Choroid plexus epithelial cell (primary cell): ENCODE data around the gene COL20A1.

Source experiments
- DNase-seq: peaks from one replicate; pipeline ENCODE4 v3.0.0-alpha.2; 2010; ENCODE audit warnings: low read depth
- H3K4me3 ChIP-seq: 2 replicates; pipeline ENCODE4 v1.5.1; 2011; ENCODE audit warnings: low read depth, mild to moderate bottlenecking, control low read depth, low read length, moderate library complexity
- TF ChIP-seq, protein P1 (sequence below): conservative IDR thresholded peaks from 2 replicates; pipeline ENCODE4 v1.5.1; 2011; ENCODE audit warnings: low read depth, mild to moderate bottlenecking, control low read depth, inconsistent platforms, low read length, moderate library complexity

Gene COL20A1

DNA sequence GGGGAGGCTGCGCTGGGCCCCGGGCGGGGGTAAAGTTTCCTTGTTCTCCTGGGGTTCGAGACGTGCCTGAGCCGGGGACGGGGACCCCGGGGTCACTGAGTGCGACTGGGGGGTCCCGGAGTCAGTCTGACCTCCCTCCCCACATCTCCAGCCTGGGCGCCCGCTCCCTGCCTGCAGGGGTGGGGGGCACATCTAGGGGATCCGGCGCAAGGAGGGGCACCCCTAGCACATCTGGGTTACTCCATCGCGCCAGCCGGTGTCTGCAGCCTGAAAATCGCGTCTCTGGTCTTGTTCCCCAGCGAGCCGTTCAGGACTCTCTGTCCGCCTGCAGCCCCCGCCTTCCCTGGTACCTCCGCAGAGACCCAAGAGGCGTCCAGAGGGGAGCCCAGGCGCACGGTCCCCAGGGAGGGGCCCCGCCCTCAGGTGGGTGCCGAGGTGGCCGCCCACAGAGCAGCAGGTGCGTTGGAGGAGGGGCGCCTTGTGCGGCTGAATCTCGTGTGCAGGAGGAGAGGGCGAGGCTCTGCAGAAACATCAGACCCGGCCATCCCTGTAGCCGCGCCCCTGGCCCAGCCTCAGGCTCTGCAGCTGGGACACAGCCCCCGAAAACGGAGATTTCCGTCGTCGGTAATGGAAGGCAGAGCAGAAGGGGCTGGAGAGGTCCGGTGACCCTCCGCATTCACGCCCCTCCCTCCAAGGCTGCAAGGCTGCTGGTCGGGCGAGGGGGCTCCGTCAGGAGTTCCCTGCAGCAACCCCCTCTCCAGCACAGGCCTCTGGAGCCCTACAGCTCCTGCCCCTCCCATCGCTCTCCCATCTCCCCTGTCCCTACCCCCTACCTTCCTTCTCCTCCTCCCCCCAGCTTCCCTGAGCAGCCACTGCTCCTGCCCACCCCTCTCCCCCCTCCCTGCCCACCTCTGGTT is 68.8 kb downstream of the COL20A1 start:
- no peak overlapping the region for H3K4me3 ChIP-seq
- TF ChIP-seq, protein P1, sequence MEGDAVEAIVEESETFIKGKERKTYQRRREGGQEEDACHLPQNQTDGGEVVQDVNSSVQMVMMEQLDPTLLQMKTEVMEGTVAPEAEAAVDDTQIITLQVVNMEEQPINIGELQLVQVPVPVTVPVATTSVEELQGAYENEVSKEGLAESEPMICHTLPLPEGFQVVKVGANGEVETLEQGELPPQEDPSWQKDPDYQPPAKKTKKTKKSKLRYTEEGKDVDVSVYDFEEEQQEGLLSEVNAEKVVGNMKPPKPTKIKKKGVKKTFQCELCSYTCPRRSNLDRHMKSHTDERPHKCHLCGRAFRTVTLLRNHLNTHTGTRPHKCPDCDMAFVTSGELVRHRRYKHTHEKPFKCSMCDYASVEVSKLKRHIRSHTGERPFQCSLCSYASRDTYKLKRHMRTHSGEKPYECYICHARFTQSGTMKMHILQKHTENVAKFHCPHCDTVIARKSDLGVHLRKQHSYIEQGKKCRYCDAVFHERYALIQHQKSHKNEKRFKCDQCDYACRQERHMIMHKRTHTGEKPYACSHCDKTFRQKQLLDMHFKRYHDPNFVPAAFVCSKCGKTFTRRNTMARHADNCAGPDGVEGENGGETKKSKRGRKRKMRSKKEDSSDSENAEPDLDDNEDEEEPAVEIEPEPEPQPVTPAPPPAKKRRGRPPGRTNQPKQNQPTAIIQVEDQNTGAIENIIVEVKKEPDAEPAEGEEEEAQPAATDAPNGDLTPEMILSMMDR, result no peak
- no peak for DNase-seq

GRCh38 chr20:63362436-63363009 is 69.5 kb downstream of the COL20A1 start:
- no peak overlapping the region for H3K4me3 ChIP-seq
- no peak for DNase-seq
- TF ChIP-seq, protein P1, result no peak

DNA sequence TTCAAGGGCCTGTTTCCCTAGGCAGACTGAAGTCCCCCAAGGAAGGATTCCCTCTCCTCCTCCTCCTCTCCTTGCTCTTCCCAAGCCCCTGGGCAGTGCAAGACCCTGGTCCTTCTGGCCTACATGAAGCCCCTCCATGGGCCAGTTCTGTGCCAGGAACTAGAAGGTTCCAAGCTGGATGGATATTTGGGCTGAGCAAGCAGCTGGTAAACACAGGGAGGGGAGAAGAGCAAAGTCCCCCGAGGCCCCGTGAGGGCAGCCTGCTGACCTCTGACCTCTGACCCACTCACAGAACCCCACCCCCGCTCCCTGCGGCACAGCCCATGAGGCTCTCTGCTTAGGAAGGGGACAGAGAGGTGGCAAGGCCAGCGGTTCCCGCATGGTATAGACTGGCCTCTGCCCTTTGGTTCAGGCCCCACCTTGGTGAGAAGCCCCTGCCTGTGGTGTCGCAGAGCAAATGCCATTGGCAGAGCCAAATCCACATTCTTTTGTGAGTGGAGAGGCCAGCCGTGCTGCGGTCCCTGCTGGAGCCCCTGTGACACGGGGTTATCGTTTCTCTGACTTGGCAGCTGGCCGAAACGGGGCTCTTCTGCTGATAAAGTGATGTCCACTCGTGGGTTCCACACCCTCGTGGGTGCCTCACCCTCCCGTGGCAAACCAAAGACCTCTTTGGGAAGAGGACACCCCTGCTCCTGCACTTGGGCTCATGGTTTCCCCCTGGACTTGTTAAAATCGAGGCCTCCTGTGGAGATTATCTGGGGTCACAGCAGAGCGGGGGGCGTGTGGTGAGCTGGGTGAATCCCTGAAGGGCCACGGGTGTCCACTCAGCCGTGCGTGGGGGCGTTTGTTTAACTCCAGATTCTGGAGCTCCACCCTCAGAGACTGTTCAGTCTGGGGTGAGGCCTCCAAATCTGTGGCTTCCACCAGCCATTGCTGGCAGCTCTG is 70.3 kb downstream of the COL20A1 start:
- H3K4me3 ChIP-seq, result no peak overlapping the region
- no peak for DNase-seq
- TF ChIP-seq, protein P1, result no peak

DNA sequence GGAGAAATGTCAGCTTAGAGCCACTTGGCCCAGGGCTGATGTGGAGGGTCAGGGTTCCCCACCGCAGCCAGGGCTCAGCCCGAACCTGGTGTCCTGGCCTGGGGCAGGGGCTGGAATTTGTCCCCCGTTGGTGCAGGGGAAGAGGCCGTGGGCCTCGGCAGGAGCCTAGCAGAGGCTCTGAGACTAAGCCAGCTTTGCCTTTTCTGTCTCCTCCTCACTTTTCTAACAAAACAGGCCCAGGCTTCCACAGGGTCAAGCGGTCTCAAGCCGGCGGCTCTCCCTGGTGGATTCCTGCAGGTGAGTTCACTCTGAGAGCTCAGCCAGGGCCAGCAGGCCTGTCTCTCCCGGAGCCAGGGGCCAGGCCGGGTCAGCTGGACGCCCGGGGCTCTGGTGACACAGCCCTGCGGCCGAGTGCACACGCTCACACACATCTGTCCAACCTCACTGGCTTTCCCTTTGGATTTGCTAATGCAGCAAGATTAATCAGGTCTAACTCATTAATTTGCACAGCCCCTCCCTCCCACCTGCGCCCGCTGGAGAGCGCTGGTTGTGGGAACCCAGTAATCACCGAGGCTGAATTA is 71.1 kb downstream of the COL20A1 start:
- TF ChIP-seq, protein P1, result no peak
- DNase-seq, result no peak
- H3K4me3 ChIP-seq, result no peak overlapping the region

DNA sequence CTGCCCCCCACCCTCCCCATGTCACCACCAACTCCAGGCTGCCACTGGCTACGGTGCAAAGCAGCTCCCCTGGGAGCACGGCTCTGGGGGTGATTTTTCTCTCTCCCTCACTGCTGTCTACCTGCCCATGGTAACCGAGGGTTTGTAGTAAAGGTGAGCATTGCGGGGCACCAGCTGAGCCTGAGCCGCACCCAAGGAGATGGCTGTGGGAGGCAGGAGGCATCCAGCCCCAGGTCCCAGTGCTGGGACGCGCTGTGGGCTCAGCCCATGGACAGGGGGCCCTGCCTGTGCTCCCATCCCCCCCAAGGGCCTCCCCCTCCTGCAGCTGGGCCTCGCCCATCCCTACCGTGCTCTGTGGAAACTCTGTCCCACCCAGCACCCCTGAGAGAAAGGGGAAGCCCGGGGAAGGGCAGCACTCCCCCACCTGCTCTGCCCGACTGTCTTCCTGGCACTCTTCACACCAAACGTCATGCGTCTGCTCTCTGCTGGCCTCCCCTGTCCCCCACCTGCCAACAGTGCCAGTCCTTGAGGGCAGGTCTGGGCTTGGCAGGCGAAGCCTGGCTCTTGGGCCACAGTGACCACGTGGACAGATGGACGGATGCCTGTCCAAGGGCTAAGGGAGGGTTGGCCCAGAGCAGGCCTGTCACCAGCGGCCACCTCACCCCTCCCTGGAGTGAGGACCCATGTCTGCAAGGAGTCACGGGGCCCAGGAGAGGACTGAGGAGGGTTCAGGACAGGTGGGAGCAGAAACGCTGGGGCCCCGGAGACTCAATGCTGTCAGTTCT is 72.0 kb downstream of the COL20A1 start:
- no peak overlapping the region for H3K4me3 ChIP-seq
- no peak for DNase-seq
- TF ChIP-seq, protein P1, result no peak
